ENCODE data around the gene PLD4.

DNA sequence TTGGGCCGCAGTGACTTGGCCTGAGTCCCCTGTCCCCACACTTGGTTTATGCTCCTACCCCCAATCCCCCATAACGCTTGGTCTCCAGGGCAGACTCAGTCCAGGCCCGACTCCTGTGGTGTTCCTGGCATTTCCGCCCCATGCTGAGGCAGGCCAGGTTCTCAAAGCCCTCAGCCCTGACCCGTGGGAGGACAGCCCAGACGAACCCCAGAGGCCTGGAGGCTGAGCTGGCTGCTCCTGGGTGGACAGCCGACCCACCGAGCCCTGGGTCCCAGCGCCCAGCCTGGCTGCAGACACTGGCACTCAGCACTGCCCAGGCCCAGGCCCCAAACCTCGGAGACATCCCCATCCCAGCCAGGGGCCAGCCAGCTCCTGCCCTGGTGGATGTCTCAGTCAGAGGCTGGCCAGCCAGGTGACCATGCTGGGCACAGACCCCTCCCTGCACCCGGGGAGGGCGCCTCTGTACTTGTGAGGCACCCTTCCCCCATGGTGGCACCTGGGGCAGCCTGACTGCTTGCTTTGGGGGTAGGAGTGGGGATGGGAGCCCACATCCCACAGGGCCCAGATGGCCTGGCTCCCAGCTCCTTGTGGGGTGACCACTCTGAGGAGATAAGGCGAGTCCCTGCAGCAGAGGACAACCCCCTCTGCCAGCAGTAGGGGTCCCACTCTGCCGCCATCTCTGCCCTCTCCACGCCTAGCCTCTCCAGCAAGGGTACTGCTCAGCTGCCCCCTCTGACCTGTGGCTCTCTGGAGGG, 1.4 kb downstream of the PLD4 start:
- TF ChIP-seq, protein P1, sequence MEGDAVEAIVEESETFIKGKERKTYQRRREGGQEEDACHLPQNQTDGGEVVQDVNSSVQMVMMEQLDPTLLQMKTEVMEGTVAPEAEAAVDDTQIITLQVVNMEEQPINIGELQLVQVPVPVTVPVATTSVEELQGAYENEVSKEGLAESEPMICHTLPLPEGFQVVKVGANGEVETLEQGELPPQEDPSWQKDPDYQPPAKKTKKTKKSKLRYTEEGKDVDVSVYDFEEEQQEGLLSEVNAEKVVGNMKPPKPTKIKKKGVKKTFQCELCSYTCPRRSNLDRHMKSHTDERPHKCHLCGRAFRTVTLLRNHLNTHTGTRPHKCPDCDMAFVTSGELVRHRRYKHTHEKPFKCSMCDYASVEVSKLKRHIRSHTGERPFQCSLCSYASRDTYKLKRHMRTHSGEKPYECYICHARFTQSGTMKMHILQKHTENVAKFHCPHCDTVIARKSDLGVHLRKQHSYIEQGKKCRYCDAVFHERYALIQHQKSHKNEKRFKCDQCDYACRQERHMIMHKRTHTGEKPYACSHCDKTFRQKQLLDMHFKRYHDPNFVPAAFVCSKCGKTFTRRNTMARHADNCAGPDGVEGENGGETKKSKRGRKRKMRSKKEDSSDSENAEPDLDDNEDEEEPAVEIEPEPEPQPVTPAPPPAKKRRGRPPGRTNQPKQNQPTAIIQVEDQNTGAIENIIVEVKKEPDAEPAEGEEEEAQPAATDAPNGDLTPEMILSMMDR (IDR thresholded peaks at IDR 0.05; ENCODE audit: insufficient read depth, low read length, poor library complexity, severe bottlenecking) = no peak
- TF ChIP-seq EZH2phosphoT487 (conservative IDR thresholded peaks at IDR 0.05; ENCODE audit: low read length) = no peak
